Panc1 (cell line): Measurements from ENCODE around the gene HASPIN. TPM values are rescaled to one million over a fixed set of nuclear protein-coding genes. Genes with fewer than 3 reads are reported as not detected.

ENCODE experiments used
- ATAC-seq: fragments of 200-7000 bp; cut with Tn5 transposase; 2 replicates; pipeline ENCODE4 v1.9.1; 2020; ENCODE audit warnings: mild to moderate bottlenecking, moderate library complexity
- BruUV-seq: library from RNA; stranded (reverse); fragments of 400-500 nt; replicated peaks from 2 replicates; lab custom pipeline; 2021; lab: Mats Ljungman, UMichigan
- CTCF ChIA-PET: fragments of 300-600 bp; sonication (Branson Sonifier 250); formaldehyde crosslinking; loops from one replicate; lab custom pipeline; 2022; ENCODE audit warnings: antibody characterized with exemption; lab: Charles Lee
- POLR2A ChIA-PET: fragments of 300-600 bp; sonication (Branson Sonifier 250); formaldehyde crosslinking; loops from one replicate; lab custom pipeline; 2022; ENCODE audit warnings: antibody characterized with exemption; lab: Charles Lee
- DNase-seq: peaks from one replicate; pipeline ENCODE4 v3.0.0-alpha.2; 2010; ENCODE audit warnings: low read depth, low spot score
- H3K27ac ChIP-seq: 2 replicates; pipeline ENCODE4 v1.5.1; 2011; ENCODE audit warnings: mild to moderate bottlenecking, low read length, inconsistent platforms
- H3K27me3 ChIP-seq: fragments of 200-500 bp; sonication (Bioruptor generic); 2 replicates; pipeline ENCODE4 v1.6.0; 2014; ENCODE audit warnings: low read length, inconsistent platforms; ENCODE audit not compliant: control insufficient read depth, insufficient read depth
- H3K36me3 ChIP-seq: fragments of 200-500 bp; sonication (Bioruptor generic); 2 replicates; pipeline ENCODE4 v1.5.1; 2014; ENCODE audit warnings: inconsistent platforms, mild to moderate bottlenecking, low read length, moderate library complexity; ENCODE audit not compliant: control insufficient read depth, insufficient read depth
- H3K4me1 ChIP-seq: 2 replicates; pipeline ENCODE4 v1.5.1; 2011; ENCODE audit warnings: inconsistent platforms, mild to moderate bottlenecking, low read length, moderate library complexity; ENCODE audit not compliant: control insufficient read depth, insufficient read depth
- H3K4me3 ChIP-seq, 2 experiments: 2 replicates each; pipeline ENCODE4 v1.5.1; 2011 to 2012; ENCODE audit warnings: low read depth in 2 of 2, low read length in 2 of 2, mild to moderate bottlenecking in 2 of 2, inconsistent platforms in 1 of 2, moderate library complexity in 1 of 2
- H3K9me3 ChIP-seq: fragments of 200-500 bp; sonication (Bioruptor generic); 2 replicates; pipeline ENCODE4 v1.5.1; 2014; ENCODE audit warnings: low read depth, mild to moderate bottlenecking, inconsistent platforms, low read length, moderate library complexity; ENCODE audit not compliant: control insufficient read depth, insufficient read depth
- POLR2AphosphoS5 ChIP-seq: IDR thresholded peaks from 2 replicates; pipeline ENCODE4 v1.6.1; 2012; ENCODE audit warnings: mild to moderate bottlenecking, low read depth, low read length, moderate library complexity
- SIN3A ChIP-seq: IDR thresholded peaks from 2 replicates; pipeline ENCODE4 v1.6.1; 2012; ENCODE audit warnings: low read depth, mild to moderate bottlenecking, low read length, moderate library complexity, borderline replicate concordance; ENCODE audit not compliant: insufficient read depth
- TCF7L2 ChIP-seq: IDR thresholded peaks from 2 replicates; pipeline ENCODE4 v1.6.1; 2011; ENCODE audit warnings: mild to moderate bottlenecking, low read depth, low read length, inconsistent platforms
- in situ Hi-C: cut with HindIII; loops from 2 replicates; pipeline ENCODE4 v1.10.0; 2016; ENCODE audit warnings: low sequenced_read_pairs, low pct_unique_long_range_greater_than_20kb
- intact Hi-C: fragments of 100-400 bp; cut with micrococcal nuclease; formaldehyde crosslinking; loops from one replicate; pipeline ENCODE4 v1.10.0; 2022; ENCODE audit not compliant: unreplicated experiment
- total RNA-seq: library from RNA; stranded (reverse); gene quantifications from one replicate; pipeline ENCODE4 v1.2.1, GENCODE V29; 2021; ENCODE audit not compliant: unreplicated experiment
- TF ChIP-seq, protein P1 (sequence below): fragments of 450-650 bp; IDR thresholded peaks from 2 replicates; pipeline ENCODE4 v1.5.1; 2017; ENCODE audit warnings: mild to moderate bottlenecking
- TF ChIP-seq, protein P2 (sequence below), 2 experiments: IDR thresholded peaks; 2 replicates each; pipeline ENCODE4 v1.6.1; 2011 to 2012; ENCODE audit warnings: low read depth in 2 of 2, control low read depth in 1 of 2, low read length in 1 of 2, mild to moderate bottlenecking in 1 of 2, moderate library complexity in 1 of 2; ENCODE audit not compliant: insufficient read depth in 1 of 2

HASPIN gene
- total RNA-seq, 1 experiment from 2014 or later, result 10.6 TPM

DNA sequence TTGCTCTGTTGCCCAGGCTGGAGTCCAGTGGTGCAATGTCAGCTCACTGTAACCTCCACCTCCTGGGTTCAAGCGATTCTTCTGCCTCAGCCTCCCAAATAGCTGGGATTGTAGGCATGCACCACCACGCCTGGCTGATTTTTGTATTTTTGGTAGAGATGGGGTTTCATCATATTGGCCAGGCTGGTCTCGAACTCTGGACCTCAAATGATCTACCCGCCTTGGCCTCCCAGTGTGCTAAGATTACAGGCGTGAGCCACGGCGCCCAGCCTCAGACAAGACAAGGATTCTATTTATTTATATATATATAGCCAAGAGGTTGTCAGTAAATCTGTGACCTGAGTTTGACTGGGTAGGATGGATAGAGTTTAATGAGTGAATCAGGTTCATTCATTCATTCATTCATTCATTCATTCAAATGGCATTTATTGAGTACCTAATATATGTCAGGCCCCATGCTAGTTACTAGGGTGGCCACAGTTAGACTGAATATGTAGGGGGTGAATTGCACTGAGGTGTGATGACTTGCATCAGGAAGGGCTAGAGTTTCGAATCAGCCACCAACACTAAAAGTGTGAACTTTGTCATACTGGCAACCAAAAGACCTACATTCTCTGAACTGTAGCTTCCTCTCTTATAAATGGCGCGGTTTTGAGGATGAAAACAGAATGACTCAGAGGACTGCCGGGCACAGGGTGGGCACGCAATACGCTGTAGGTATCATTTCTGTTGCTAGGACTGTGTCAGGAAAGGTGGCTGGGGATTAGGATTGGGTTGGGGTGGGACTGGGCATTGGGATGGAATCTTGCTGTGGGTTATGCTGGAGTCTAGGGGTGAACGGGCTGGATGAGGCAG is 39.4 kb downstream of the HASPIN start:
- H3K27me3 ChIP-seq, result no peaks in the 10 kb centered on the region
- ChIA-PET POLR2A (no interaction called here), CTCF (no interaction called here)
- ATAC-seq (no peak), DNase-seq (no peak)
- in situ Hi-C loops (no loop called here), intact Hi-C loops (no loop called here)
- no peaks in the 10 kb centered on the region for H3K36me3 ChIP-seq
- H3K4me3 ChIP-seq, result no peak overlapping the region
- BruUV-seq, result no TSS peak
- TF ChIP-seq, protein P1, sequence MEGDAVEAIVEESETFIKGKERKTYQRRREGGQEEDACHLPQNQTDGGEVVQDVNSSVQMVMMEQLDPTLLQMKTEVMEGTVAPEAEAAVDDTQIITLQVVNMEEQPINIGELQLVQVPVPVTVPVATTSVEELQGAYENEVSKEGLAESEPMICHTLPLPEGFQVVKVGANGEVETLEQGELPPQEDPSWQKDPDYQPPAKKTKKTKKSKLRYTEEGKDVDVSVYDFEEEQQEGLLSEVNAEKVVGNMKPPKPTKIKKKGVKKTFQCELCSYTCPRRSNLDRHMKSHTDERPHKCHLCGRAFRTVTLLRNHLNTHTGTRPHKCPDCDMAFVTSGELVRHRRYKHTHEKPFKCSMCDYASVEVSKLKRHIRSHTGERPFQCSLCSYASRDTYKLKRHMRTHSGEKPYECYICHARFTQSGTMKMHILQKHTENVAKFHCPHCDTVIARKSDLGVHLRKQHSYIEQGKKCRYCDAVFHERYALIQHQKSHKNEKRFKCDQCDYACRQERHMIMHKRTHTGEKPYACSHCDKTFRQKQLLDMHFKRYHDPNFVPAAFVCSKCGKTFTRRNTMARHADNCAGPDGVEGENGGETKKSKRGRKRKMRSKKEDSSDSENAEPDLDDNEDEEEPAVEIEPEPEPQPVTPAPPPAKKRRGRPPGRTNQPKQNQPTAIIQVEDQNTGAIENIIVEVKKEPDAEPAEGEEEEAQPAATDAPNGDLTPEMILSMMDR, result no peak
- H3K27ac ChIP-seq, result no peak overlapping the region
- peaks cover 6% of the 10 kb centered on the region; the same call in 1 of the 2 replicates for H3K9me3 ChIP-seq
- no peaks in the 10 kb centered on the region for H3K4me1 ChIP-seq

DNA sequence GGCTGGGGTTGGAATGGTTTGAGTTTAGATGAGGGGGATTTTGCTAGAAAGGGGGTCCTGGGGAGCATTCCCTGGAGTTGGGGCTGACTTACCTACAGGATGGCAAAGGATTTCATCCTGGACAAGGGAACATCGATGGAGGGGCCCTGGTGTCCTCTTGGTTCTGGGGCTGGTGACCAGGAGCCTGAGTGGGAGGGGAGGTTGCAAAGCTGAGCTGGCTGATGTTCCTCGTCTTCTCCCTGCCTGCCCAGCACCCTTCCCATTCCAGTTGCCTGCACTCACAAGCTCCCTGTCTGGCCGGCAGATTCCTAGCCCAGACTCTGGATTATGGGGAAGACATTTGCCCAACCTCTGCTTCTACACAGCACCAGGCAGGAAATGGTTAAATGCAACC is 40.1 kb downstream of the HASPIN start:
- CTCF ChIA-PET, result no interaction called here
- ATAC-seq, result no peak
- no peaks in the 10 kb centered on the region for H3K36me3 ChIP-seq

More for the DNA sequence above, 40.1 kb downstream of the HASPIN start:
- Histone ChIP-seq H3K4me1 (no peaks in the 10 kb centered on the region), H3K27me3 (no peaks in the 10 kb centered on the region), H3K4me3 (no peak overlapping the region), H3K27ac (no peak overlapping the region), H3K9me3 (peaks cover 6% of the 10 kb centered on the region; the same call in 1 of the 2 replicates)
- intact Hi-C loops (no loop called here), in situ Hi-C loops (no loop called here)
- DNase-seq, result no peak
- no peak for TF ChIP-seq SIN3A
- TF ChIP-seq, protein P1, result no peak
- TF ChIP-seq, protein P2, sequence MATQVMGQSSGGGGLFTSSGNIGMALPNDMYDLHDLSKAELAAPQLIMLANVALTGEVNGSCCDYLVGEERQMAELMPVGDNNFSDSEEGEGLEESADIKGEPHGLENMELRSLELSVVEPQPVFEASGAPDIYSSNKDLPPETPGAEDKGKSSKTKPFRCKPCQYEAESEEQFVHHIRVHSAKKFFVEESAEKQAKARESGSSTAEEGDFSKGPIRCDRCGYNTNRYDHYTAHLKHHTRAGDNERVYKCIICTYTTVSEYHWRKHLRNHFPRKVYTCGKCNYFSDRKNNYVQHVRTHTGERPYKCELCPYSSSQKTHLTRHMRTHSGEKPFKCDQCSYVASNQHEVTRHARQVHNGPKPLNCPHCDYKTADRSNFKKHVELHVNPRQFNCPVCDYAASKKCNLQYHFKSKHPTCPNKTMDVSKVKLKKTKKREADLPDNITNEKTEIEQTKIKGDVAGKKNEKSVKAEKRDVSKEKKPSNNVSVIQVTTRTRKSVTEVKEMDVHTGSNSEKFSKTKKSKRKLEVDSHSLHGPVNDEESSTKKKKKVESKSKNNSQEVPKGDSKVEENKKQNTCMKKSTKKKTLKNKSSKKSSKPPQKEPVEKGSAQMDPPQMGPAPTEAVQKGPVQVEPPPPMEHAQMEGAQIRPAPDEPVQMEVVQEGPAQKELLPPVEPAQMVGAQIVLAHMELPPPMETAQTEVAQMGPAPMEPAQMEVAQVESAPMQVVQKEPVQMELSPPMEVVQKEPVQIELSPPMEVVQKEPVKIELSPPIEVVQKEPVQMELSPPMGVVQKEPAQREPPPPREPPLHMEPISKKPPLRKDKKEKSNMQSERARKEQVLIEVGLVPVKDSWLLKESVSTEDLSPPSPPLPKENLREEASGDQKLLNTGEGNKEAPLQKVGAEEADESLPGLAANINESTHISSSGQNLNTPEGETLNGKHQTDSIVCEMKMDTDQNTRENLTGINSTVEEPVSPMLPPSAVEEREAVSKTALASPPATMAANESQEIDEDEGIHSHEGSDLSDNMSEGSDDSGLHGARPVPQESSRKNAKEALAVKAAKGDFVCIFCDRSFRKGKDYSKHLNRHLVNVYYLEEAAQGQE (IDR thresholded peaks at IDR 0.05; ENCODE audit: insufficient read depth in 1 of 2, low read depth in 2 of 2, low read length in 1 of 2), result no peak
- TF ChIP-seq POLR2AphosphoS5, result no peak
- TF ChIP-seq TCF7L2, result no peak
- POLR2A ChIA-PET, result no interaction called here
- no TSS peak for BruUV-seq
